Colonic mucosa (tissue), 4 donors: ENCODE measurements around the gene PTCH1. TPM values are rescaled to one million over a fixed set of nuclear protein-coding genes. Genes with fewer than 3 reads are reported as not detected.

ENCODE experiments used
- DNase-seq: peaks from one replicate; pipeline ENCODE4 v3.0.0-alpha.2; 2020
- H3K27ac ChIP-seq: fragments of 200-600 bp; one replicate; pipeline ENCODE4 v1.8.0; 2021
- H3K27me3 ChIP-seq: fragments of 200-600 bp; one replicate; pipeline ENCODE4 v1.8.0; 2021
- H3K36me3 ChIP-seq: fragments of 200-600 bp; one replicate; pipeline ENCODE4 v1.8.0; 2021
- H3K4me1 ChIP-seq: fragments of 200-600 bp; one replicate; pipeline ENCODE4 v1.8.0; 2021; ENCODE audit warnings: mild to moderate bottlenecking
- H3K4me3 ChIP-seq: fragments of 200-600 bp; one replicate; pipeline ENCODE4 v1.8.0; 2021
- H3K9ac ChIP-seq, 2 donors: one replicate each; pipeline ENCODE4 v1.7.0; 2013; ENCODE audit warnings: control low read depth in 2 of 2, low read depth in 2 of 2, low read length in 2 of 2
- H3K9me3 ChIP-seq: fragments of 200-600 bp; one replicate; pipeline ENCODE4 v1.8.0; 2021
- intact Hi-C: fragments of 100-400 bp; cut with DNase I; formaldehyde crosslinking; loops from one replicate; pipeline ENCODE4 v1.14.1; 2022
- total RNA-seq, 2 donors: library from RNA; stranded (reverse); fragmentation: NEBNext Ultra II Directional in 1 of 2; extraction: Animal tissue kit (Norgen Biotek cat#: 25700) in 1 of 2; gene quantifications; one replicate each; pipeline ENCODE4 v1.2.1, GENCODE V29; 2021
- TF ChIP-seq, protein P1 (sequence below): fragments of 200-600 bp; IDR thresholded peaks from one replicate; pipeline ENCODE4 v1.8.0; 2022; ENCODE audit warnings: antibody characterized with exemption, mild to moderate bottlenecking
- donor health status: healthy.
- donor health status: DM: no; HTN: no; CAD: no.
- donor health status: DM: no; HTN: no; CAD: no.

PTCH1 gene
- total RNA-seq, 2 donors from 2014 or later = 18.7 to 24.6 TPM

DNA sequence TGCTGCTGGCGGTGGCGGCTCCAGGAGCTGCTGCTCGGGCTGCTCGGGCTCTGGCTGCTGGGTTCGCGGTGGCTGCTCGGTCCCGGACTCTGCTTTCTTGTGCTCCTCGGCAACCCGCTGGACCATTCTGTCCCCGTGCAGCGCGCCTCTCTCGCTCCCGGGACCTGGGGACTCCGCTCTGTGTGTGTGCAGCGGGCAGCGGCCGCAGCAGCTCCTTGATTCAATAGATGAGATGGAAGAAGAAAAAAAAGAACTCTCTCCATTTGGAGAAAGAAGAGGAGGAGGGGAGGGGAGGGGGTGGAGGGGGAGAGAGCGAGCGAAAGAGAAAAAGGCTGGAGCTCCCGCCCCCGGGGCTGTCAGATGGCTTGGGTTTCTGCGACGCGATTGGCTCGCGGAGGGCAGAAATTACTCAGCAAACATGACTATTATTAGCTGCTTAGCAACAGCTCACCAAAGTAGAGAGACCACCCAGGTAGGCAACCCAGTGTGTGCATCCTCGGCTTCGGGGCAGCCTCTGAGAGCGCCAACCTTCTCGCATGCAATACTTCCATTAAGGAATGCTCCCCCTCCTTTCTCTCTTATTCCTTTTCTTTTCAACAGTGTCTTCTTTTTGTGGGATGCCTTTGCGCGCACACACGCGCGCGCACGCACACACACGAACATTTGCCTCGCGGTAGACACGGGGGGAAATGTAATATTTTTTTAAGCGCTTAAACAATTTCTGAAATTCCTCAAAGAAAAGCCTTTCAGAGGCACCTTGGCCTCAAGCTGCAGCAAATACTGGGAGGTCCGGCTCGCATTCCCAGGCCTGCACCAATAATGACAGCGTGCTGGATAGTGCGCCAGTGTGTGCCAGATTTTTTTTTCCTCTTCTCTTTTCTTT lies 7.6 kb downstream of the PTCH1 start:
- H3K9me3 ChIP-seq = no peaks in the 10 kb centered on the region
- H3K9ac ChIP-seq = peak overlapping the region; percentile 83 to 84
- TF ChIP-seq, protein P1, sequence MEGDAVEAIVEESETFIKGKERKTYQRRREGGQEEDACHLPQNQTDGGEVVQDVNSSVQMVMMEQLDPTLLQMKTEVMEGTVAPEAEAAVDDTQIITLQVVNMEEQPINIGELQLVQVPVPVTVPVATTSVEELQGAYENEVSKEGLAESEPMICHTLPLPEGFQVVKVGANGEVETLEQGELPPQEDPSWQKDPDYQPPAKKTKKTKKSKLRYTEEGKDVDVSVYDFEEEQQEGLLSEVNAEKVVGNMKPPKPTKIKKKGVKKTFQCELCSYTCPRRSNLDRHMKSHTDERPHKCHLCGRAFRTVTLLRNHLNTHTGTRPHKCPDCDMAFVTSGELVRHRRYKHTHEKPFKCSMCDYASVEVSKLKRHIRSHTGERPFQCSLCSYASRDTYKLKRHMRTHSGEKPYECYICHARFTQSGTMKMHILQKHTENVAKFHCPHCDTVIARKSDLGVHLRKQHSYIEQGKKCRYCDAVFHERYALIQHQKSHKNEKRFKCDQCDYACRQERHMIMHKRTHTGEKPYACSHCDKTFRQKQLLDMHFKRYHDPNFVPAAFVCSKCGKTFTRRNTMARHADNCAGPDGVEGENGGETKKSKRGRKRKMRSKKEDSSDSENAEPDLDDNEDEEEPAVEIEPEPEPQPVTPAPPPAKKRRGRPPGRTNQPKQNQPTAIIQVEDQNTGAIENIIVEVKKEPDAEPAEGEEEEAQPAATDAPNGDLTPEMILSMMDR = no peak
- intact Hi-C loops = loop anchor here (10.0 kb wide), 1 partner anchor 194 kb away; the partner anchor contains the start of gene FANCC
- no peaks in the 10 kb centered on the region for H3K4me1 ChIP-seq
- no peaks in the 10 kb centered on the region for H3K27me3 ChIP-seq
- H3K27ac ChIP-seq = peak overlapping the region; percentile 85
- H3K36me3 ChIP-seq = no peaks in the 10 kb centered on the region
- peak; percentile 89 for DNase-seq
- H3K4me3 ChIP-seq = peak overlapping the region; percentile 66

DNA sequence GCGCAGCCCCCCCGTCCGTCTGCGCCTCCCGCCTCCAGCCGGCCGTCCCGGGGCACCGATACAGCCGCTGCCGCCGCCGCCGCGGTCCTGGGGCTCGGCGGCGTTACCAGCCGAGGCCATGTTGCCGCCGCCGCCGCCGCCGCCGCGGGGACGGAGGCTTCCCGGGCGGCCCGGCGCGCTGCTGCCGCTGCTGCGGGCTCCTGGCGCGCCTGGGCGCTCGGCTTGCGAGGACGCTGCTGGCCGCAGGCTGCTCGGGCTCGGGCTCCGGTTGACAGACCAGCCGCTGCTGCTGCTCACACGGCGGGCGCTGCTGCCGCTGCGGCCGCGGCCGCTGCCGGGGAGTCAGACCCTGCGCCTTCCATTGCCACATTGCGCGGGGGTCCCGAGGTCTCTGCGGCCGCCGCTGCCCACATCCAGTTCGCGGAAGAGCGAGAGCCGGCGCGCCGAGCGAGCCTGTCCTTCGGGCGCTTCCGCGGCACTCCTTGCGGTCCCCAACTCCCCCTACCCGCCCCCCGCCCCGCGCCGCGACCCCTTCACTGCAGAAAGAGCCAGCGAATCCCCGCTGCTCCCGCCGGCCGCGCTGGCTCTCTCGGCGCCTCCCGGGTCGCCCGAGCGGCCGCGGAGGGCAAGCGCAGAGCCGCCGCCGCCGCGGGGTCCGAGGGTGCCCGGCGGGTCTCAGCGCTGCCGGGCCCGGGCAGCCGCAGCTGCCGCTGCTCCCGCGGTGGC lies 8.4 kb downstream of the PTCH1 start:
- intact Hi-C loops = loop anchor here (10.0 kb wide), 1 partner anchor 194 kb away; the partner anchor contains the start of gene FANCC
- Histone ChIP-seq H3K4me1 (no peaks in the 10 kb centered on the region), H3K27me3 (no peaks in the 10 kb centered on the region), H3K9me3 (no peaks in the 10 kb centered on the region), H3K36me3 (no peaks in the 10 kb centered on the region), H3K27ac (peak overlapping the region; percentile 85), H3K9ac (peak overlapping the region; percentile 84 to 94), H3K4me3 (peak overlapping the region; percentile 66)
- TF ChIP-seq, protein P1 = no peak
- no peak for DNase-seq

DNA sequence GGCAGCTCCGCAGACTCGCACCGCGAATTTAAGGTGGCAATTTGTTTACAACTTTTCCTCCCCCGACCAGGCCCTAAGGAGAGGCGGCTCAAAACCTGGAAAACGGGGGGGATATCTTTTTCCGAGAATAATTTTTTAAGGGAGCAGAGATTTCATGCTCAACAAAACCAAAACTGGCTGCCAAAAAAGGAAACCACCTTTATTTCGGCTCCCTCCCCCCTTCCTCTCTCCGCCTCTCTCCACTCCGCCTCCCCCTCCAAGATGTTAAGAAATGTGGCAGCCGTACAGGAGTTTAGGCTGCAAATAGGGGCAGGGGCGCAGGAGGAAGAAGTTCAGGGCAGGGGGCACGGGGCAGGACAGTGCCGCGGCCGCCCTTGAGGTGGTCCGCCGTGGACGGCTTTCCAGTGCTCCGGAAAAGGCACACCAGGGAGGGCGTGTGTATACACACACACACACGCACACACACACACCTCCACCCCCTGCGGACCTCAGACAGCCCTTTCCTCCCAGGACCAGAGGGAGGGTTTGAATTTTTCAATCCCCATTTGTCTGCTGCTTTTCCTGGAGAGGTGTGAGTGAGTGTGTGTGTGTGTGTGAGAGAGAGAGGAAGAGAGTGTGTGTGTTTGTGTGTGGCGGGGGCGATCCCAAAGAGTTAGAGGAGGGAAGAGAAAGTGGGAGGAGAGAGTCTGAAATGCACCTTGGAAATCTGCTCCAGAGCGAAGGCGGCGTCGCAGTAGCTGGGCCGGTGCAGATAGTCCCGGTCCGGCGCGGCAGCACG lies 9.1 kb downstream of the PTCH1 start:
- intact Hi-C loops = loop anchor here (10.0 kb wide), 1 partner anchor 193 kb away; the partner anchor contains the start of gene FANCC
- Histone ChIP-seq H3K4me3 (peak overlapping the region; percentile 66), H3K27ac (peak overlapping the region; percentile 85), H3K9me3 (no peaks in the 10 kb centered on the region), H3K9ac (peak overlapping the region; percentile 84 to 94), H3K4me1 (no peaks in the 10 kb centered on the region), H3K27me3 (no peaks in the 10 kb centered on the region), H3K36me3 (no peaks in the 10 kb centered on the region)
- peak; percentile 72 for DNase-seq
- TF ChIP-seq, protein P1 = no peak

DNA sequence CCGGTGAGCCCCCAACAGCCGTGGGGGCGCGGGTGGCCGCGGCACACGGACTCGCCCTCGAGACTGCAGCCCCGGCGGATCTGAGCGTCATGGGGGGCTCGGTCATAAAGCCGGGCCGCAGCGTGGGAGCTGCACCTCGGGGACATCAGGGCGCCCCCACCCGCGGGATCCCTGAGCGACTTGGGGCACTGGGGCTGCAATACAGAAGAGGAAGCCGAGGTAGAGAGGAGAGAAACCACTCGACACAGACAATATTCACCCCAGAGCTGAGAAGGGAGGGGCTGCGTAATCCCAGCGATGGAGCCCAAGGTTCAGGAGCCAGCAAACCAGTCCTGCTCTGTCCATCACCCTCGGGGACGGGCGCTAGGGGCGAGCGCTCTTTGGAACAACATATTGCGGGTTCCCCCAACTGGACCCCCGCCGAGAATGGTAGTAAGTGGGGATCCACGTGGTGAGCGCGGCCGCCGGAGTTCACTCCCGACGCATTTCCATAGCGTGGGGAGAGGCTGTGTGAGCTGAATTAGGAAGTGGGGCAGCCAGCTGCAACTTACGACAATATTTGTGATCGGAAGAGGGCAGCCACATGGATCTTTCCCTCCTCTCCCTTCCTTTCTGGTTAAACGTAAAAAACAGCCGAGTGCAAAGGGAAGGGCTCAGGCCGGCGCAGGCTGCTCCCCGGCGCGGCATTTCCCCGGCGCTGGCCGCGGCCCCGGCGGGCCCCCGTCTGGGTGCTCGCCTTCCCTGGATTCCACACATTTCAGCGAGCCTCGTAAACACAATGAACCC lies 9.9 kb downstream of the PTCH1 start:
- Histone ChIP-seq H3K9me3 (no peaks in the 10 kb centered on the region), H3K4me3 (peak overlapping the region; percentile 66), H3K27me3 (no peaks in the 10 kb centered on the region), H3K9ac (peak overlapping the region; percentile 84 to 94), H3K27ac (peak overlapping the region; percentile 85), H3K36me3 (no peaks in the 10 kb centered on the region), H3K4me1 (no peaks in the 10 kb centered on the region)
- TF ChIP-seq, protein P1 = no peak
- DNase-seq = peak; percentile 61
- intact Hi-C loops = loop anchor here (10.0 kb wide), 1 partner anchor 192 kb away; the partner anchor contains the start of gene FANCC
